GM13977 (cell line): ENCODE results near the gene ATP8B3.

Source experiments
- DNase-seq: peaks from one replicate; pipeline ENCODE4 v3.0.0; 2012; ENCODE audit warnings: low spot score
- CTCF ChIP-seq: IDR thresholded peaks from 2 replicates; pipeline ENCODE4 v1.5.1; 2012; ENCODE audit warnings: mild to moderate bottlenecking, control low read depth; ENCODE audit not compliant: insufficient read depth; ENCODE audit errors: extremely low read depth, missing control alignments
- in situ Hi-C: fragments of 300-500 bp; cut with MboI; formaldehyde crosslinking; loops from one replicate; pipeline ENCODE4 v1.12.0; 2022; ENCODE audit warnings: low sequenced_read_pairs, low pct_unique_long_range_greater_than_20kb, mixed read lengths, inconsistent platforms; ENCODE audit not compliant: unreplicated experiment

The ATP8B3 gene

GRCh38 chr19:1854542-1855039 is 42.5 kb upstream of the ATP8B3 start:
- in situ Hi-C loops, result no loop called here
- no peak for TF ChIP-seq CTCF
- DNase-seq, result no peak

- no peak for DNase-seq
- in situ Hi-C loops, result no loop called here
- no peak for TF ChIP-seq CTCF
Measured at GRCh38 chr19:1854039-1854541, 42.0 kb upstream of the ATP8B3 start.

GRCh38 chr19:1853295-1854038 is 41.4 kb upstream of the ATP8B3 start:
- TF ChIP-seq CTCF, result peak; percentile 97
- DNase-seq, result peak; percentile 92
- in situ Hi-C loops, result no loop called here

- TF ChIP-seq CTCF, result no peak
- DNase-seq, result no peak
- in situ Hi-C loops, result no loop called here
Measured at GRCh38 chr19:1852581-1853128, 40.6 kb upstream of the ATP8B3 start.

GRCh38 chr19:1851654-1852580 is 39.8 kb upstream of the ATP8B3 start:
- TF ChIP-seq CTCF, result no peak
- in situ Hi-C loops, result no loop called here
- DNase-seq, result peak; percentile 77
